HG03457 (cell line): ENCODE data around the gene UTF1.
"Not testable (repeated sequence)": the region's sequence is repeated elsewhere in the genome, so short reads cannot be mapped to it uniquely, and the experiment has no call there.

Experiments
- ATAC-seq: cut with Tn5 transposase; IDR thresholded peaks from one replicate; pipeline ENCODE4 v1.9.1; 2021; ENCODE audit warnings: moderate number of reproducible peaks; ENCODE audit not compliant: unreplicated experiment

UTF1 gene

DNA sequence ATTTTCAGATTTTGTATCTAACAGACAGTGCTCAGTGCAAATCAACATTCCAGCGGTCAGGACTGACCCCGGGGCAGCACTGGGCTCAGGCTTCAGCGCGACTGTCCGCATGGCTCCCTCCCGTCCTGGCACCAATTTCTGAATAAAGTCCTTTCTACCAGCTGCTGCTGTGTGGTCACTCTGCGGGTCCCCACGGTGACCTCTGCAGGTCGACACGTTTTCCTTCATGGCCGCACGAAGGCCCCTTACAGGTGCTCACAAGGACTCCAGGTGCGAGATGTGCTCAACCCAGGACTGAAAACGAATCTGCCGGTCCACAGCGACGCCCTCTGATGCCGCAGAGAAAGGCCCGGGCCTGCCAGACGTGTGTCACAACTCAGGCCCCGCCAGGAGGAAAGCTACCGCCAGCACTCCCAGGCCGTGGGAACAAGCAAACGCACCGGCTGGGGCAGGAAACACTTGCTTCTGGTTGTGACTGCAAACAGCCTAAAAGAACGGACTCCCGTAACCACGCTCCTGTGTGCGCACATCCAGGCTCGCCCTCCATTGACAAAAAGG lies 3.7 kb upstream of the UTF1 start:
- ATAC-seq, result no peak

DNA sequence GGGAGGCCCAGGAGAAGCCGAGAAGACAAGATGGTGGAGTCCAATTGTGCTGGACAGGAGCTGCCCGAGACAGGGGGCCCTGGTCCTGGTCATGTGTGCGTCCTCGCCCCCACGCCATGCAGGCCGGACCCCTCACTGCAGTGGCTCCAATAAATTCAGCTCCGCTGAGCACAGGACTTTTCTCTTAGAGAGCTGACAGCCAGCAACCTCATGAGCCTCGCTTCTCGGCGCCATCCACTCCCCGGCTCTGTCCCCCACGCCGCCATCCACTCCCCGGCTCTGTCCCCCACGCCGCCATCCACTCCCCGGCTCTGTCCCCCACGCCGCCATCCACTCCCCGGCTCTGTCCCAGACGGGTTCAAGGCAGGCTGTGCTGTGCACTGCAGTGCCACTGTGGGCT lies 2.8 kb upstream of the UTF1 start:
- ATAC-seq, result no peak

DNA sequence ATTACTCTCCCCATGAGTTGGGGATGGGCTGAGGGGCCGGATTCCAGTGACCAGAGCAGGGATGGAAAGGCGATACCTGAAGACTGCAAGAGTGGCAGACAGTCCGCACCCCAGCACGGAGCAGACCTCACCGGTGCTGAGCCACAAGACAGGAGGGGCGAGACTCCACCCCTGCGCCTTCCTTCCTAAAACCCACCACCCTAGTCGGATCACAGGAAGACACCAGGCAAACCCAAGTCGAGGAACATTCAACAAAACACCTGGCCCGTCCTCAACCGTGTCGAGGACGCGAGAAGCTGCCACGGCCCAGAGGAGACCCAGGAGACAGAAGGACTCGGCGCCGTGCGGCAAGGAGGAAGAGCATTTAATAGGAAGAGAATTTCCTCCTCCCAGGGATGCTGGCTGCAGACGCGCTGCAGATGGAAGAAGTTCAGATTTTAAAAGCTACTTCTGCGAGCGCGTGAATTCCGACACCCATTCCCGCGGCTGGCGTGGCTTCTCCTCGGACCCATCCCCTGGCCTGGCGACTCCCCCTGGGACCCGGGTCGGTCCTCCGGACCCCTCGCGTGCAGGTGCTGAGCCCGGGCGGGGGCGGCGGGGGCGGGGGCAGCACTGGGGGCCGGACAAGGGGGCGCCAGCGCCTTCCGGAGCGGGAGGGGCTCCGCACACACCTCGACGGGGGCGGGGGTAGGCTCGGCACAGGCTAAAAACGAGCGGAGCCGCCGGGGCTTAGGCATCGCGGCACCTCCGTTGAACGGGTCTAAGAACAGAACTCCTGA lies 563 bp upstream of the UTF1 start:
- ATAC-seq, result no peak

DNA sequence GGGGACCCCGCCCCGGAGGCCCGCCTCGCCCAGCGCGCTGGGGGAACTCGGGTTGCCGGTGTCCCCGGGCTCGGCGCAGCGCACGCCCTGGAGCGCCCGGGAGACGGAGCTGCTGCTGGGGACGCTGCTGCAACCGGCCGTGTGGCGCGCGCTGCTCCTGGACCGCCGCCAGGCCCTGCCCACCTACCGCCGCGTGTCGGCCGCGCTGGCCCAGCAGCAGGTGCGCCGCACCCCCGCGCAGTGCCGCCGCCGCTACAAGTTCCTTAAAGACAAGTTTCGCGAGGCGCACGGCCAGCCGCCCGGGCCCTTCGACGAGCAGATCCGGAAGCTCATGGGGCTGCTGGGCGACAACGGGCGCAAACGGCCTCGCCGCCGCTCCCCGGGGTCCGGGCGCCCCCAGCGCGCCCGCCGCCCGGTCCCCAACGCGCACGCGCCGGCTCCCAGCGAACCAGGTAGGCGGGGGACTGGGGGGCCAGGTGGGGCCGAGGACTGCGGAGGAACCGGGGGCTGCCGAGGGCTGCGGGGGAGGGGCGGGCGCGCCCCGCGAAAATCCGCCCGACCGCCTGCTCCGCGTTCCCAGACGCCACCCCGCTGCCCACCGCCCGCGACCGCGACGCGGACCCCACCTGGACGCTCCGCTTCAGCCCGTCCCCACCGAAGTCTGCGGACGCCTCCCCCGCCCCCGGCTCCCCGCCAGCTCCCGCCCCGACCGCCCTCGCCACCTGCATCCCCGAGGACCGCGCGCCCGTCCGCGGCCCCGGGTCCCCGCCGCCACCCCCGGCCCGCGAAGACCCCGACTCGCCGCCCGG lies 574 bp downstream of the UTF1 start:
- ATAC-seq, result no peak

DNA sequence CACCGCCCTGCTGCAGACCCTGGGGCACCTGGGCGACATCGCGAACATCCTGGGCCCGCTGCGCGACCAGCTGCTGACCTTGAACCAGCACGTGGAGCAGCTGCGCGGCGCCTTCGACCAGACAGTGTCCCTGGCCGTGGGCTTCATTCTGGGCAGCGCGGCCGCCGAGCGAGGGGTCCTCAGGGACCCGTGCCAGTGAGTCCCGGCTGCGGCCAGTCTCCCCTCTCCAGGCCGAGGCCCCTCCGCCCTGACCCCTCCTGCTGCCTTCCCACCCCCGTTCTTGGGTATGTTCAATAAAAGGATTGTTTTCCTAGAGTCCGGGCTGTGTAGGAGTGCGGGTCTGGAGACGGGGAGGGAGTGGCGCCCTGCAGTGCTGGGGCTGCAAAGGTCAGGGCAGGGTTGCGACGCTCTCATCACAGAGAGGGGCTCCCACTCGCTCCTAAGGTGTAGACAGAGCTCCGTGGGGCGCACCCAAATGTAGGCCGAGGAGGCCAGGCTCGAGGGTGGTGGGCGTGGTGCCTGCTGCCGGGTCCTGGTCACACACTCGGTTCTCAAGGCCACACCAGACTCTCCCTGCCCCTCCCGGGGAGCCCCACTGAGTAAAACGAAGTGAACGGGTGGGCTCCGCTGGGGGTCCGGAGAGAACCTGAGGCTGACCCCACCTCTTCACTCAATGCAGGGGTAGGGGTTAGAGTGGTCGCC lies 1.4 kb downstream of the UTF1 start:
- no peak for ATAC-seq

DNA sequence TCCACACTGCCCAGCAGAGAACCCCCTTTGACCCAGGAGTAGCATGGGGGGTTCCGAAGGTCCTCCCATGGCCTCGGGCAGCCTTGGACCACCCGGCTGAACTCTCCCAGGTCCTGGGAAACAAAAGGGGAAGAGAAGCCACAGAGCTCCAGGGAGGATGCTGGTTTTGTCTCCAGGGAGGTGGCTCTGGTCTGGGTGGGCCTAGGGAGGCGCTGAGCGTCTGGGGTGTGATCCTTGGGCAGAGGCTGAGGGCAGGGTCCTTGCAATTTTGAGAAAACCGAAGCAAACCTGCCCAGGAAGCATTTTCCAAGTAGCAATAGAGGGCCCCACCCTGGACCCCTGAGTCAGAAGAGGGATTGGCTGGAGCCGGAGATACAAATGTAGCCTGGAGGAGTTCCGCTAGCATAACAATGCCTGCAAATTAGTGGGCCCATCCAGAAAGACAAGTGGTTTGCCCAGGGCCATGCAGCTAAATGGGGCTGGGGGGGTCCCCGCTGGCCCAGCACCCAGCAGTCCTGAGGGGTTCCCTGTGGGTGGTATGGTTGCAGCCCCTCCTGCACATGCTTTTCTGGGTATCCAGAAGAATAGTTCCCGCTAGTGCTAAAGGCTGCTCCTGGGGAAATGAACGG lies 2.0 kb downstream of the UTF1 start:
- no peak for ATAC-seq

DNA sequence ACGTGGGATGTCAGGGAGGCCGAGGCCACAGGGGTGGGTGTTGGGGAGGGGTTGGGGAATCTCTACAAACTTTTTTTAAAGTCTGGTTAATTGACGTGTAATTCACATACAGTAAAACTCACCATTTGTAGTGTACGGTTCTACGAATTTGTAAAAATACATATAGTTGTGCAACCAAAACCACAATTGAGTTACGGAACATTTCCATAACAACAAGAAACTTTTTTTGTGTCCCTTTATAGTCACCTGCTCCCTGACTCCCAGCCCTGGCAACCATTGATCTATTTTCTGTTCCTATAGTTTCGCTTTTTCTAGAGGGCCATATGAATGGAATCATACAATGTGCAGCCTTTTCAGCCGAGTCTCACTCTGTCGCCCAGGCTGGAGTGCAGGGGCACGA lies 4.8 kb downstream of the UTF1 start:
- ATAC-seq, result not testable (repeated sequence)

DNA sequence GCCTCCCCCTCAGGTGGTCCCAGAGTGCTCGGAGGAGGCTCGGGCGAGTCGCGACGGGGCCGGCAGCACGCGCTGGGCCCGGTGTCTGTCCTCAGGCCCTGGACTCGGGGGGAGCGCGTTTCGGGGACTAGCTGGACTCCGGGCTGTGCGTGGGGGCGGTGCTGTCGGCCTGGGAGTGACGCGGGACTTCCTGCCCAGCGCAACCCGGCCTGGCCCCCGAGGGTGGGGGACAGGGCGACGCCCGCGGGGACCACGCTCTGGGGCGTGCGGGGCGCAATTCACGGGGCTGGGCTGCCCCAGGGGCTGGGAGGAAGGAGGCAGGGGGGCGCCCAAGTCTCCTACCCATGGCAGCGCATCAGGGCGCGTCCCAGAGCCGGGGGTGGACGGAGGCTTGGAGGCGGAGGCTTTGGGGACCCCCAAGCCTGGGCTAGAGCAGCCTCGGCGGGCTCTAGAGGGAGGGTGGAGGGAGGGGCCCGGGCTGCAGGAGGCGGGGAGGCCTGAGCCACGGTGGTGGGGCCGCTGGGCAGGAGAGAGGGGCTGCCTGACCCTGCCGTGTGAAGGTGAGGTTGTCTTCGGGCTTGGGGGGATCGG lies 5.3 kb downstream of the UTF1 start:
- ATAC-seq, result no peak

DNA sequence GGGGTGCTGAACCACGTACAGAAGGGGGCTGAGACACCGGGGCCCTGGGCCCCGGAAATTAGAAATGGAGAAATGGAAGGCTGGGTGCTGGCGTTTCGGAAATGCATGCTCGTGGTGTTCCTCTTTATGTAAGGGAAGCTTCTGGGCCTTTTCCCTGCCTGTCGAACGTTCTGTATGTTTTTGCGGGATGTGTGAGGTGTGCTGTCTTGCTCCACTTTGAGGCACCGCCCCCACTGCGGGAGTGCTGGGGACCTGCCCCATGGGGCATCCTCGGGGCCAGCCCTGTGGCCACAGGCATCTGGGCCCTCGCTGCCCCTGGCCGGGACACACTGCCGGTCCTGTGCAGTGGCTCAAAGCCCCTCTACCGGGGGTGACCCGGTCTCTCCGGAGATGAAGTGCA lies 5.9 kb downstream of the UTF1 start:
- no peak for ATAC-seq

DNA sequence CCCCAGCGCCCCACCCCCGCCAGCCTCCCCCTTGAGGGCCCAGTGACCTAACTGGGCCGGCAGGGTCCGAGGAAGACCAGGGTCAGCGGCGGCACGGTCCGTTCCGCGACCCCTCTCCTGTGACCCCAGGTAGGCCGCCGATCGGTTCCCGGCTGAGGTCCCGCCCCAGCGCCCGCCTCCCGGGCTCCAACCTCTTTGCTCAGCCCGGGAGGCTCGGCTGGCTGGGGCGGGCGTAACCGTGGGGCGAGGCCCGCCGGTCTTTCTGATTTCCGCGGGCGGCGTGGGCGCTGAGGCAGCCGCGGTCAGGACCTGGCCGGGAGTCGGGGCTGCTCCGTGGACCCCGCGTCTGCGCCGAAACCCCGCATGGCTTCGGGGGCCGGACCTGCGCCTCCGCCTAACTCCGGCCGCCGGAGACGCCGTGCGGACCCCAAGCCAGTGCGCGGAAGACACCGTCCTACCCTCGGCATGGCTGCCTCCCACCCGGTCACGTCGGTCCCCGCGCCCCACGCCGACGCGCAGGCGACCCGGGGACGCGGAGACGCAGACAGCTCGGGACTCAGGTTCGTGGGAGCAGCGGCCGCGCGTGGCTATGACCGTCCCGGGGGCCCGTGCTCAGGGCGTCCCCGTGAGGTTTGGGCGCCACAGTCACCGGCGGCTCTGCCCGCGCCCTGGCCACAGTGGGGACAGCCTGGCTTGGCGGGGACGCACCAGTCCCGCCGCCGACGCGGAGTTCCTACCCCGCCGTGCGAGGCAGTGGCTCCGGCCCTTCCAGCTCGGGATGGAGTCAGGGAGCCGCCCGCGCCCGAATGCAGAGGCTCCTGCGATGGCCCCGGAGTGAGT lies 6.6 kb downstream of the UTF1 start:
- ATAC-seq, result no peak

DNA sequence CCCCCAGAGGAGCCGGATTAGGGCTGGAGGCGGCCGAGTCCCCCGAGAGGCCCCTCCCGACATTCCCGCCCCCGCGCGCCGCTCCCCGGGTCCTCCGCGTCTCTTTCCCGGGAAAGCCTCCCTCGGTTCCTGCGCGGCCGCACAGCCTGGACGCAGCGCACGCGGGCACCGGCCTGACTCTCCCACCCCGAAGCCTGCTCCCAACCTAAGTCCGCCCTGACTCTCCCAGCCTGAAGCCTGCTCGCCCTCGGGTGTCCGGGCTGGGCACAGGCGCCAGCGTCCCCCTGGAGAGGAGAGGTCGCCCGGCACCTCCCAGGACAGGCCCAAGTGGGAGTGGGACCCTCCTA lies 7.2 kb downstream of the UTF1 start:
- no peak for ATAC-seq

DNA sequence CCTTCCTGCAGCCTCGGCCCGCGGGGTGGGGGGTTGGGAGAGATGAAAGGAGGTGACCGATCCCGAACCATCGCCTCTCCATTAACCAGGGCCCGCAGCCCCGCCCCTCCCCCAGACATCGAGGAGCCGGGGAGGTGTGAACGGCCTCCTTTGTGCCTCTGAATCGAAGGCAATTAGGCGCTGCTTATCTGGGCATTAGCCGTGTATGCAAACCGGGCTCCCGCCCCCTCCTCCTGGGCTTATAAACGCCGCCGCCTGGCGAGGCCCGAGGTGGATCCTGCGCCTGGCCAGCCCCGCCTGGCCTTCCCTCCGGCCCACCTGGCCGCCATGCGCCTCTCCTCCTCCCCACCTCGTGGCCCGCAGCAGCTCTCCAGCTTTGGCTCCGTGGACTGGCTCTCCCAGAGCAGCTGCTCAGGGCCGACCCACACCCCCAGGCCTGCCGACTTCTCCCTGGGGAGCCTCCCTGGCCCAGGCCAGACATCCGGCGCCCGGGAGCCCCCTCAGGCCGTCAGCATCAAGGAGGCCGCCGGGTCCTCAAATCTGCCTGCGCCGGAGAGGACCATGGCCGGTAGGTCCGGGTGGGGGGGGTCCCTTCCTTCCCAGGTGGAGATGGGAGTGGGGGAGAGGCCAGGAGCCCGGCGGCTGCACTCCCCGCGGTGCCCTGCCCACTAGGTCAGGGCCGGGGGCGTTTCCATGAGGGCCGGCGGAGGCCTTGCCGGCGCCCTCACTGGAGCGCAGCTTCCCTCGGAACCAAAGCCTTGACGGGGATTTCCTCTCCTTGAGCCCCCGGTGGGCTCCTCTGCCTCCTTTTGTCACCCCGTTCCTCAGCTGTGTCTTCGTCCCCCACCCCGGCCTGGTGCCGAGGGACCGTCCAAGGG lies 7.8 kb downstream of the UTF1 start, which contains the start of gene VENTX:
VENTX (plus strand) TSS at position 268 of the 878 bp plus-strand sequence; CDS start at position 328, 60 bp downstream.
- no peak for ATAC-seq

DNA sequence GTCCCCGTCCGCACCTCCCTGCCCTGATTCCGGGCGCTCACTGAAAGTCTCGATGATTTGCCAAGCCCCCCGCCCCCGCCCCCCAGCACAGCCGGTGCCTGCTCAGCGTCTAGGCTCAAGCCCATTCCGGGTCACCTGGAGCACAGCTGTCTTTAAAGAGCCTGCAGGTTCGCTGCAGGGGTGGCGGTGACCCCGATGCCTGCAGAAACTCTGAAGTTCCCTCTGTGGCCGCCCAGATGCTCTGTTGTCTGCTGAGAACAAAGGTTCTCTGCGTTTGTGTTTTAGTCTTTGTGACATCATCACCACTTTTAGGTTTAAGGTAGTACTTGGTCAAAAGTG lies 8.4 kb downstream of the UTF1 start:
- ATAC-seq, result no peak

DNA sequence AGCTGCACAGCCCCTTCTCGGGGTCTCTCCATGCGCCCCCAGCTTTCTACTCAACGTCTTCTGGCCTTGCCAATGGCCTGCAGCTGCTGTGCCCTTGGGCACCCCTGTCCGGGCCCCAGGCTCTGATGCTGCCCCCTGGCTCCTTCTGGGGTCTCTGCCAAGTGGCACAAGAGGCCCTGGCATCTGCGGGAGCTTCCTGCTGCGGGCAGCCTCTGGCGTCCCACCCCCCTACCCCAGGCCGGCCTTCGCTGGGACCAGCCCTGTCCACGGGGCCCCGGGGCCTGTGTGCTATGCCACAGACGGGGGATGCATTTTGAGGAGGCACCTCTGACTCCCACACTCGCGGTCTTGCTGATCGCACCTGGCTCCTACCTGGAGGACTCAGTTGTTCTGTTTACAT lies 10.0 kb downstream of the UTF1 start:
- ATAC-seq, result no peak

DNA sequence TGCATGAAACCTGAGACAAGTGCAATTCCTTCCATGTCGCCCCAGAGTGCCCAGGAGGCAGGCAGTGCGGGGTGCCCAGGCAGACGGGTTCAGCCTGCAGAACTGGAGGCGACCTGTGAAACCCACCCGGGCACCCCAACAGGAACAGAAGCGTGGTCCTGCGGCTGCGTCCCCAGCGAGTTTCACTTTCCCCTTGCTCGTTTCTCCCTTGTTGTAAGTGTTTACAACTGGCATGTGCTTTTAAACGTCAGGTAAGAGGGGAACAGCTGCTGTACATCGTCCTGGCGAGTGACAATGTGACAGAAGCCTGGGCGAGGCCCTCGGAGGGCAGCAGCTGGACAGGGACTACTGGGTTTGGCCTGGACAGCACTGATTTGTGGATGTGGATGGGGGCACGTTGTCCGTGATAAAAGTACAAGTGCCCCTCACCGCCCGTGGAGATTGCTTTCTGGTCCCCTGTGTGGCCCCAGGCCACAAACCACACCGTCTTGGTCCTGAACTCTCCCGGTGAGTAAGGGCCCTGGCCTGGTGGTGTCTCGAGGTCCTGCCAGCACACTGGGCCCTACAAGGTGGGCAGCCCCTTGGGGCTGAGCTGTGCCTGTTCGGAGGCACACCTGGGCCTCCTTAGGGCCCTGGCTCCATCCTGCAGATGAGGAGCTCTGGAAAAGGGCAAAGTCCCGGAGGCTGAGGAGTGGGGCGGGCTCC lies 11.6 kb downstream of the UTF1 start:
- no peak for ATAC-seq

DNA sequence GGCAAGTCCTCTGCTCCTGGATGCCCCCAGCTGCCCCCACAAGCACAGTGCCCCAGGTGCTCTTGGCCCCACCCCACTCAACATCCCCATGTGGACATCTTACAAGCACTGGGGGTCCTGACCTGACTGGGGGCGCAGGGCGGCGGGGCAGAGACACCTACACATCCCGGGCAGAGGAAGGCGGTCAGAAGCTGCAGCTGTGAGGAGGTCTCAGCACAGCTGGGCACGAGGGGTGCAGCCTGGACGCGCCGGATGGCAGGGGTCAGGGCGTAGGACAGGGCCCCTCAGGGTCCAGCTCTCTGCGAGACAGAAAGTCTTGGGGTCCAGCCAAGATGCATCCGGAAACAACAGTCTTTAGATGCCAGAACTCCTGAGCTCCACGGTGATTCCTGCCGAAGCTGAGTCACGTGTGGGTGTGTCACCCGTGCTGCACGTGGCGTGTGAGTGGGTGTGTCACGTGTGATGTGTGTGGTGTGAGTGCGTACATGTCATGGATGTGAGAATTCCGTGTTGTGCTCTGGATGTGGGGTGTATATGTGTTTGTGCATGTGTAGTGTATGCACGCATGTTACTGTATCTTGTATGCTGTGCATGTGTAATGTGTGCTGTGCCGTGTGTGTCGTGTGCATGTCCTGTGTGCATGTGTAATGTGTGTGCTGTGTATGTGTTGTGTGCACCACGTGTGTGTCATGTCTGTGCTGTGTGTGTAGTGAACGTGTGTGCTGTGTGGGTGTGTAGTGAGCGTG lies 12.8 kb downstream of the UTF1 start:
- ATAC-seq, result no peak

DNA sequence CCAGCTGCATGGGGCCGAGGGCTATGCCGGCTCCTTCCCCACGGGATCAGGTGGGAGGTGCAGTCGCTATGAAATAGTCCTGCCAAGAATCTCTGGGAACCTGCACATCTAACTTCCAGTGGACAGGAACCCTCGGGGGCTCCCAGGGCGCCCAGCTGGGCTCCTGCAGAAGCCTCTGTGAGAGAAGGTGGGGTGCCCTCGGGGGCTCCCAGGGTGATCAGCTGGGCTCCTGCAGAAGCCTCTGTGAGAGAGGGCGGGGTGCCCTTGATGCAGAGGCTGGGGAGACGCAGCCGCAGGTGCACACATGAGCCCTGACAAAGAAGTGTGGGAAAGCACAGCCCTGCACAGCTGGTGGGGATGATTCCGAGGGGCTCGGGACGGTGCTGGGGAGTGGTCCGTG lies 13.6 kb downstream of the UTF1 start:
- no peak for ATAC-seq
